GM18870 (cell line): ENCODE measurements around the gene KIAA1210.
"Not testable (repeated sequence)": the region's sequence is repeated elsewhere in the genome, so short reads cannot be mapped to it uniquely, and the experiment has no call there.

Experiments used
- ATAC-seq: cut with Tn5 transposase; IDR thresholded peaks from one replicate; pipeline ENCODE4 v1.9.1; 2021; ENCODE audit warnings: moderate library complexity; ENCODE audit not compliant: unreplicated experiment

The KIAA1210 gene

GRCh38 chrX:119040432-119040831, 87.2 kb downstream of the KIAA1210 start:
- ATAC-seq, result no peak

GRCh38 chrX:119036107-119037029, 91.2 kb downstream of the KIAA1210 start:
- ATAC-seq, result no peak

GRCh38 chrX:119030990-119031389, 96.6 kb downstream of the KIAA1210 start:
- no peak for ATAC-seq

GRCh38 chrX:119029656-119030055, 98.0 kb downstream of the KIAA1210 start:
- ATAC-seq, result not testable (repeated sequence)

GRCh38 chrX:119028733-119029330, 98.8 kb downstream of the KIAA1210 start:
- no peak for ATAC-seq
